ENCODE data around the gene NKX1-1. TPM values are rescaled to one million over a fixed set of nuclear protein-coding genes. Genes with fewer than 3 reads are reported as not detected.

NKX1-1 gene
- polyA plus RNA-seq, 1 donor (not counting 4 experiments of a cell fraction or from before 2014, with no cell fraction given), result not detected

DNA sequence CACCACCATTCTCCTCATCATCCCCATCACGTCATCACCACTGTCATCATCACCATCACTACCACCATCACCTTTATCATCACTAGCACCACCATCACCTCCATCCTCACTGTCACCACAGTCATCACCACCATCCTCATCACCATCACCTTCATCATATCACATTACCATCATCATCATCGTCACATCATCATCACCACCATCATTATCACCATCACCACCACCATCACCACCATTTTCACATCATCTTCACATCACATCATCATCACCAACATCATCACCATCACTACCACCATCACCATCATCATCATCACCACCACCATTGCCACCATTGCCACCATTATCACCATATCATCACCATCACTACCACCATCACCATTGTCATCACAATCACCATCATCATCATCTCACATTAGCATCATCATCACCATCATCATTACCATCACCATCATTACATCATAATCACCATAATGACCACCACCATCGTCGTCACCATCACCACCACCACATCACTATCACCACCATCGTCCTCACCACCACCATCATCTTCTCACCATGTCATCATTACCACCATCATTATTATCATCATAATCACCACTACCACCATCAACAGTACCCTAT lies 46.3 kb upstream of the NKX1-1 start:
- no peak for DNase-seq (ENCODE audit: low read depth, low spot score)
- Histone ChIP-seq H3K4me1 (ENCODE audit: control insufficient read depth, extremely low read depth, insufficient read depth, low read length) (no peaks in the 10 kb centered on the region), H3K9me3 (ENCODE audit: control insufficient read depth, low read depth, low read length) (peaks cover 12% of the 10 kb centered on the region), H4K20me1 (ENCODE audit: control insufficient read depth, extremely low read depth, insufficient read depth, low read length) (no peaks in the 10 kb centered on the region), H3K27ac (ENCODE audit: control insufficient read depth, insufficient read depth, low read length) (no peak overlapping the region), H3K9ac (ENCODE audit: control insufficient read depth, extremely low read depth, insufficient read depth, low read length) (no peak overlapping the region), H3K4me2 (ENCODE audit: control insufficient read depth, extremely low read depth, insufficient read depth, low read depth, low read length) (no peak overlapping the region), H3K9me1 (ENCODE audit: control insufficient read depth, extremely low read depth, insufficient read depth, low read length) (no peaks in the 10 kb centered on the region), H3K79me2 (ENCODE audit: control insufficient read depth, insufficient read depth, low read length) (no peaks in the 10 kb centered on the region), H3K27me3 (ENCODE audit: control insufficient read depth, extremely low read depth, insufficient read depth, low read length) (no peaks in the 10 kb centered on the region), H3K36me3 (ENCODE audit: control insufficient read depth in 2 of 2, extremely low read depth in 1 of 2, insufficient read depth in 2 of 2, low read length in 2 of 2) (no peaks in the 10 kb centered on the region), H3K4me3 (ENCODE audit: control insufficient read depth in 2 of 3, extremely low read depth in 1 of 3, insufficient read depth in 2 of 3, low read depth in 1 of 3, low read length in 3 of 3) (no peak overlapping the region), H2AFZ (ENCODE audit: control insufficient read depth, low read length) (no peak overlapping the region)
- TF ChIP-seq, protein P1, sequence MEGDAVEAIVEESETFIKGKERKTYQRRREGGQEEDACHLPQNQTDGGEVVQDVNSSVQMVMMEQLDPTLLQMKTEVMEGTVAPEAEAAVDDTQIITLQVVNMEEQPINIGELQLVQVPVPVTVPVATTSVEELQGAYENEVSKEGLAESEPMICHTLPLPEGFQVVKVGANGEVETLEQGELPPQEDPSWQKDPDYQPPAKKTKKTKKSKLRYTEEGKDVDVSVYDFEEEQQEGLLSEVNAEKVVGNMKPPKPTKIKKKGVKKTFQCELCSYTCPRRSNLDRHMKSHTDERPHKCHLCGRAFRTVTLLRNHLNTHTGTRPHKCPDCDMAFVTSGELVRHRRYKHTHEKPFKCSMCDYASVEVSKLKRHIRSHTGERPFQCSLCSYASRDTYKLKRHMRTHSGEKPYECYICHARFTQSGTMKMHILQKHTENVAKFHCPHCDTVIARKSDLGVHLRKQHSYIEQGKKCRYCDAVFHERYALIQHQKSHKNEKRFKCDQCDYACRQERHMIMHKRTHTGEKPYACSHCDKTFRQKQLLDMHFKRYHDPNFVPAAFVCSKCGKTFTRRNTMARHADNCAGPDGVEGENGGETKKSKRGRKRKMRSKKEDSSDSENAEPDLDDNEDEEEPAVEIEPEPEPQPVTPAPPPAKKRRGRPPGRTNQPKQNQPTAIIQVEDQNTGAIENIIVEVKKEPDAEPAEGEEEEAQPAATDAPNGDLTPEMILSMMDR (optimal IDR thresholded peaks at IDR 0.05 in 1 of 3, IDR thresholded peaks at IDR 0.05 in 1 of 3, conservative IDR thresholded peaks at IDR 0.05 in 1 of 3; ENCODE audit: extremely low read depth in 1 of 3, insufficient read depth in 2 of 3, low read length in 3 of 3), result no peak
- no peak for TF ChIP-seq EZH2 (IDR thresholded peaks at IDR 0.05; ENCODE audit: low read length)
- no peak for FAIRE-seq
- dilution Hi-C loops (cut with MboI; ENCODE audit: extremely low pct_ligation_motif_present, low sequenced_read_pairs), result no loop called here

- no peak for TF ChIP-seq EZH2 (IDR thresholded peaks at IDR 0.05; ENCODE audit: low read length)
- TF ChIP-seq, protein P1 (optimal IDR thresholded peaks at IDR 0.05 in 1 of 3, IDR thresholded peaks at IDR 0.05 in 1 of 3, conservative IDR thresholded peaks at IDR 0.05 in 1 of 3; ENCODE audit: extremely low read depth in 1 of 3, insufficient read depth in 2 of 3, low read length in 3 of 3), result no peak
- Histone ChIP-seq H3K27ac (ENCODE audit: control insufficient read depth, insufficient read depth, low read length) (no peak overlapping the region), H3K9ac (ENCODE audit: control insufficient read depth, extremely low read depth, insufficient read depth, low read length) (no peak overlapping the region), H3K9me1 (ENCODE audit: control insufficient read depth, extremely low read depth, insufficient read depth, low read length) (no peaks in the 10 kb centered on the region), H3K4me3 (ENCODE audit: control insufficient read depth in 2 of 3, extremely low read depth in 1 of 3, insufficient read depth in 2 of 3, low read depth in 1 of 3, low read length in 3 of 3) (no peak overlapping the region), H3K79me2 (ENCODE audit: control insufficient read depth, insufficient read depth, low read length) (no peaks in the 10 kb centered on the region), H3K9me3 (ENCODE audit: control insufficient read depth, low read depth, low read length) (peaks cover 12% of the 10 kb centered on the region), H3K36me3 (ENCODE audit: control insufficient read depth in 2 of 2, extremely low read depth in 1 of 2, insufficient read depth in 2 of 2, low read length in 2 of 2) (no peaks in the 10 kb centered on the region), H3K27me3 (ENCODE audit: control insufficient read depth, extremely low read depth, insufficient read depth, low read length) (no peaks in the 10 kb centered on the region), H3K4me1 (ENCODE audit: control insufficient read depth, extremely low read depth, insufficient read depth, low read length) (no peaks in the 10 kb centered on the region), H4K20me1 (ENCODE audit: control insufficient read depth, extremely low read depth, insufficient read depth, low read length) (no peaks in the 10 kb centered on the region), H3K4me2 (ENCODE audit: control insufficient read depth, extremely low read depth, insufficient read depth, low read depth, low read length) (no peak overlapping the region), H2AFZ (ENCODE audit: control insufficient read depth, low read length) (no peak overlapping the region)
- DNase-seq (ENCODE audit: low read depth, low spot score), result no peak
- FAIRE-seq, result no peak
- dilution Hi-C loops (cut with MboI; ENCODE audit: extremely low pct_ligation_motif_present, low sequenced_read_pairs), result no loop called here
Observed at GRCh38 chr4:1451752-1452122, 45.5 kb upstream of the NKX1-1 start.
